Measurements from ENCODE around the gene HOXD8. TPM values are rescaled to one million over a fixed set of nuclear protein-coding genes. Genes with fewer than 3 reads are reported as not detected.

The HOXD8 gene
- total and polyA plus RNA-seq, 10 of the 15 experiments (the other 5 are each of a cell fraction or from before 2014, with no cell fraction given): not detected

DNA sequence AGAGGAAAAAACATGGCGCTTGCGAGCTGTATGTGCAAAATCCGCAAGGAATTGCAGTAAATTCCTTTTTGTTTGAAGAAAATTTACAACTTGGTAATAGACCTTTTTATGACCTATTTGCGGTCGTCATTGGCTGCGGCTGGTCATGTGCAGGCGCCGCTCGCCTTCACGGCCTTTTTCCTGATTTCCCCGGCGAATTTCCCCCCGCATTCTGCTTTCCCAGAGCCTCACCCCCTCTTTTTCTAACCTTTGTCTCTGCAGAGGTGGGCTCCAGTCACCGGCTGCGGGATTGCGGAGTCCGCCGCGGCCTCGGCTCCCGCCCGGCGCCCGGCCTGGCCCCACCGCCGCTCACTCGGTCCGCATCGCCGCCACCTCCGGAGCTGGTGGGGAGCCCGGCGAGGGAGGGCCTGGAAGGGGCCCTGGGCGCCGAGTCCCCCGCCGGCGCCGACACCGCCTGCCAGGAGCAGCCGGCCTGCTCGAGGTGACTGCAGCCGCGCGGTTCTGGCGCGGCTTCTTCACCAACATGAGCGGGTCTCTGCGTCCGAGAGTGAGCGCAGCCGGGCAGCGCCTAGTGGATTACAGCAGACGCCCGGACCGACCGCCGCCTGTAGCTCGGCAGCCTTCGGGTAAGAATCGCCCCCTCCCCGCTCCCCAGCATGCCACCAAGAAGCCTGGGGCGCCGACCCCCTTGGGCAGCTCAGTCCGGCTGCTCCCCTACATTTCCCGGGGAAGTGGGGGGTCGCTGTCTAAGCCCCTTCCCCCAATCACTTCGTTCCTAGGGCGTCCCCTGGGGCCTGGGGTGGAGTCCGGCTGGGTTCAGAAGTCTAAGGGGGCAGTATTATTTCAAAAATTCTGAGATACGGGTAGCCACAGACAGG is 7.1 kb downstream of the HOXD8 start (continued):
- no peak for TF ChIP-seq BCL3 (IDR thresholded peaks at IDR 0.05; ENCODE audit: borderline replicate concordance, insufficient read depth, low read depth, low read length, poor library complexity, severe bottlenecking)
- no peak for TF ChIP-seq YY1 (IDR thresholded peaks at IDR 0.05; ENCODE audit: low read depth, low read length)
- no peak for TF ChIP-seq FOXM1 (IDR thresholded peaks at IDR 0.05; ENCODE audit: low read depth, low read length)
- no peak for TF ChIP-seq RCOR1 (conservative IDR thresholded peaks at IDR 0.05; ENCODE audit: low read depth, low read length)
- no peak for TF ChIP-seq SIN3A (IDR thresholded peaks at IDR 0.05; ENCODE audit: low read depth, low read length)

DNA sequence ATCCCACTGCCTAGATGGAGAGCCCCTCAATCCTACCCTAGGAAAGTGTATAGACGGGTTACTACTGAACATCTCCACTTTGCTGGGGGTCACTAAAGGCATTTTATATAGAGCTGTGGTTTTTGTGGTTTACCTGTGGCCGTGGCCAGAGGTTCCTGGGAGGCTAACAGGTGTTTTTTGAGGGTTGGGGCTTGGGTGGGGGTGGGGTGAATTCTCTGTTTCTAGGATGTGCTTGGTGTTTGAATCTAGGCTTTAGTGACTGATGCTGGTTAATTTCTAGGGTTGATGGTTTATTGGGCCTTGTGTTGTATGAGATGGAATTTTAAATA is 7.7 kb downstream of the HOXD8 start:
- no peak overlapping the region for H3K4me3 ChIP-seq
- no TSS peak for BruUV-seq (replicated peaks)
- no peak overlapping the region for H3K4me2 ChIP-seq (ENCODE audit: control insufficient read depth, insufficient read depth)
- H2AFZ ChIP-seq (ENCODE audit: control insufficient read depth, low read depth, low read length): no peak overlapping the region
- TF ChIP-seq RUNX3 (IDR thresholded peaks at IDR 0.05; ENCODE audit: low read length) (0 out of 2 replicates have a peak, but pooled peaks have one; percentile 15), SREBF2 (IDR thresholded peaks at IDR 0.05; ENCODE audit: low read length) (no peak)
- DNase-seq (ENCODE audit: low read depth, low spot score) (no peak), ATAC-seq (no peak), FAIRE-seq (no peak)
- H3K36me3 ChIP-seq (ENCODE audit: control insufficient read depth in 2 of 2, insufficient read depth in 2 of 2, low read length in 1 of 2): no peaks in the 10 kb centered on the region
- ChIA-PET CTCF (interaction anchor here (0.9 kb wide), 2 partner anchors 318 to 417 kb away, joined by 3 to 4 read pairs; no protein-coding TSS in a partner anchor), RAD21 (ENCODE audit: unreplicated experiment) (interaction anchor here (2.3 kb wide), 1 partner anchor 417 kb away, joined by 11 read pairs; no protein-coding TSS in a partner anchor), SMC1A (ENCODE audit: uncharacterized antibody, unreplicated experiment) (interaction anchor here (1.0 to 5.3 kb wide), 2 partner anchors 317 to 416 kb away, joined by 3 to 58 read pairs; no protein-coding TSS in a partner anchor), POLR2A (no interaction called here)
- in situ Hi-C loops (cut with MboI) (loop anchor here (25.0 kb wide), 1 partner anchor 1200 kb away; no protein-coding TSS in a partner anchor), intact Hi-C loops (cut with micrococcal nuclease; ENCODE audit: unreplicated experiment) (no loop called here)
- no peaks in the 10 kb centered on the region; the same call in 2 of the 3 replicates for H3K9me3 ChIP-seq (replicated peaks; ENCODE audit: control insufficient read depth, insufficient read depth, low read length)
- no peak overlapping the region for H3K27ac ChIP-seq (ENCODE audit: control insufficient read depth, insufficient read depth)
- 0% methylated on average over 2 of the region's 2 CpGs for WGBS (ENCODE audit: insufficient coverage, insufficient replicate concordance, low lambda C conversion rate, missing lambda C conversion rate)
- H3K4me1 ChIP-seq (ENCODE audit: control insufficient read depth, insufficient read depth, low read length): no peaks in the 10 kb centered on the region
- H3K9ac ChIP-seq (ENCODE audit: control insufficient read depth, insufficient read depth, low read length): no peak overlapping the region
- H4K20me1 ChIP-seq (ENCODE audit: control insufficient read depth, insufficient read depth): no peaks in the 10 kb centered on the region
- H3K27me3 ChIP-seq (replicated peaks in 1 of 2; ENCODE audit: control insufficient read depth in 2 of 2, insufficient read depth in 2 of 2, low read length in 1 of 2): peaks cover 5 to 16% of the 10 kb centered on the region in 2 experiments
- H3K79me2 ChIP-seq (ENCODE audit: control insufficient read depth, insufficient read depth, low read length): no peaks in the 10 kb centered on the region
